ENCODE results near the gene LYPD6B.

Gene LYPD6B

GRCh38 chr2:149018981-149019380 lies 19.5 kb upstream of the LYPD6B start:
- H3K36me3 ChIP-seq (ENCODE audit: insufficient read depth, low read length) = peaks cover 45% of the 10 kb centered on the region
- no peaks in the 10 kb centered on the region for H3K4me1 ChIP-seq (ENCODE audit: insufficient read depth, low read length)
- H3K4me3 ChIP-seq (ENCODE audit: low read length) = no peak overlapping the region
- H3K9me3 ChIP-seq (ENCODE audit: low read length) = no peaks in the 10 kb centered on the region
- no peak overlapping the region for H2AFZ ChIP-seq (ENCODE audit: low read depth, low read length)
- no peaks in the 10 kb centered on the region for H3K27me3 ChIP-seq (ENCODE audit: insufficient read depth, low read length)

- no peak overlapping the region for H3K4me3 ChIP-seq (ENCODE audit: low read length)
- no peaks in the 10 kb centered on the region for H3K4me1 ChIP-seq (ENCODE audit: insufficient read depth, low read length)
- peaks cover 45% of the 10 kb centered on the region for H3K36me3 ChIP-seq (ENCODE audit: insufficient read depth, low read length)
- H2AFZ ChIP-seq (ENCODE audit: low read depth, low read length) = no peak overlapping the region
- no peaks in the 10 kb centered on the region for H3K9me3 ChIP-seq (ENCODE audit: low read length)
- H3K27me3 ChIP-seq (ENCODE audit: insufficient read depth, low read length) = no peaks in the 10 kb centered on the region
Measured at GRCh38 chr2:149019768-149020167, 18.7 kb upstream of the LYPD6B start.

GRCh38 chr2:149020432-149020851 lies 18.1 kb upstream of the LYPD6B start:
- no peak overlapping the region for H2AFZ ChIP-seq (ENCODE audit: low read depth, low read length)
- peaks cover 43% of the 10 kb centered on the region for H3K36me3 ChIP-seq (ENCODE audit: insufficient read depth, low read length)
- no peaks in the 10 kb centered on the region for H3K27me3 ChIP-seq (ENCODE audit: insufficient read depth, low read length)
- H3K9me3 ChIP-seq (ENCODE audit: low read length) = no peaks in the 10 kb centered on the region
- H3K4me3 ChIP-seq (ENCODE audit: low read length) = no peak overlapping the region
- no peaks in the 10 kb centered on the region for H3K4me1 ChIP-seq (ENCODE audit: insufficient read depth, low read length)

GRCh38 chr2:149021271-149021719 lies 17.2 kb upstream of the LYPD6B start:
- H2AFZ ChIP-seq (ENCODE audit: low read depth, low read length) = no peak overlapping the region
- no peaks in the 10 kb centered on the region for H3K4me1 ChIP-seq (ENCODE audit: insufficient read depth, low read length)
- no peaks in the 10 kb centered on the region for H3K9me3 ChIP-seq (ENCODE audit: low read length)
- H3K36me3 ChIP-seq (ENCODE audit: insufficient read depth, low read length) = peaks cover 35% of the 10 kb centered on the region
- H3K27me3 ChIP-seq (ENCODE audit: insufficient read depth, low read length) = no peaks in the 10 kb centered on the region
- H3K4me3 ChIP-seq (ENCODE audit: low read length) = no peak overlapping the region

GRCh38 chr2:149021761-149022160 lies 16.7 kb upstream of the LYPD6B start:
- H3K4me1 ChIP-seq (ENCODE audit: insufficient read depth, low read length) = peaks cover 2% of the 10 kb centered on the region
- peaks cover 34% of the 10 kb centered on the region for H3K36me3 ChIP-seq (ENCODE audit: insufficient read depth, low read length)

GRCh38 chr2:149023091-149023490 lies 15.4 kb upstream of the LYPD6B start:
- H2AFZ ChIP-seq (ENCODE audit: low read depth, low read length) = no peak overlapping the region
- no peaks in the 10 kb centered on the region for H3K9me3 ChIP-seq (ENCODE audit: low read length)
- no peaks in the 10 kb centered on the region for H3K27me3 ChIP-seq (ENCODE audit: insufficient read depth, low read length)
- H3K4me1 ChIP-seq (ENCODE audit: insufficient read depth, low read length) = peaks cover 15% of the 10 kb centered on the region
- H3K36me3 ChIP-seq (ENCODE audit: insufficient read depth, low read length) = peaks cover 34% of the 10 kb centered on the region
- H3K4me3 ChIP-seq (ENCODE audit: low read length) = no peak overlapping the region

More at GRCh38 chr2:149021761-149022160, 16.7 kb upstream of the LYPD6B start:
- no peaks in the 10 kb centered on the region for H3K27me3 ChIP-seq (ENCODE audit: insufficient read depth, low read length)
- H2AFZ ChIP-seq (ENCODE audit: low read depth, low read length) = no peak overlapping the region
- no peaks in the 10 kb centered on the region for H3K9me3 ChIP-seq (ENCODE audit: low read length)
- H3K4me3 ChIP-seq (ENCODE audit: low read length) = no peak overlapping the region

GRCh38 chr2:149027590-149028250 lies 10.8 kb upstream of the LYPD6B start:
- Histone ChIP-seq H2AFZ (ENCODE audit: low read depth, low read length) (no peak overlapping the region), H3K27me3 (ENCODE audit: insufficient read depth, low read length) (no peaks in the 10 kb centered on the region), H3K9me3 (ENCODE audit: low read length) (no peaks in the 10 kb centered on the region), H3K4me3 (ENCODE audit: low read length) (no peak overlapping the region), H3K4me1 (ENCODE audit: insufficient read depth, low read length) (peaks cover 17% of the 10 kb centered on the region), H3K36me3 (ENCODE audit: insufficient read depth, low read length) (peaks cover 11% of the 10 kb centered on the region)

GRCh38 chr2:149028377-149028776 lies 10.1 kb upstream of the LYPD6B start:
- Histone ChIP-seq H3K9me3 (ENCODE audit: low read length) (no peaks in the 10 kb centered on the region), H3K4me3 (ENCODE audit: low read length) (no peak overlapping the region), H3K36me3 (ENCODE audit: insufficient read depth, low read length) (peaks cover 8% of the 10 kb centered on the region), H3K27me3 (ENCODE audit: insufficient read depth, low read length) (no peaks in the 10 kb centered on the region), H2AFZ (ENCODE audit: low read depth, low read length) (no peak overlapping the region), H3K4me1 (ENCODE audit: insufficient read depth, low read length) (peaks cover 17% of the 10 kb centered on the region)

GRCh38 chr2:149028891-149029290 lies 9.6 kb upstream of the LYPD6B start:
- Histone ChIP-seq H3K36me3 (ENCODE audit: insufficient read depth, low read length) (peaks cover 6% of the 10 kb centered on the region), H3K4me1 (ENCODE audit: insufficient read depth, low read length) (peaks cover 17% of the 10 kb centered on the region), H3K27me3 (ENCODE audit: insufficient read depth, low read length) (no peaks in the 10 kb centered on the region)

GRCh38 chr2:149029307-149029965 lies 9.1 kb upstream of the LYPD6B start:
- Histone ChIP-seq H3K9me3 (ENCODE audit: low read length) (no peaks in the 10 kb centered on the region), H3K4me1 (ENCODE audit: insufficient read depth, low read length) (peaks cover 17% of the 10 kb centered on the region), H3K4me3 (ENCODE audit: low read length) (no peak overlapping the region), H3K36me3 (ENCODE audit: insufficient read depth, low read length) (peaks cover under 1% of the 10 kb centered on the region), H2AFZ (ENCODE audit: low read depth, low read length) (no peak overlapping the region), H3K27me3 (ENCODE audit: insufficient read depth, low read length) (no peaks in the 10 kb centered on the region)

More at GRCh38 chr2:149028891-149029290, 9.6 kb upstream of the LYPD6B start:
- Histone ChIP-seq H3K9me3 (ENCODE audit: low read length) (no peaks in the 10 kb centered on the region), H2AFZ (ENCODE audit: low read depth, low read length) (no peak overlapping the region), H3K4me3 (ENCODE audit: low read length) (no peak overlapping the region)

GRCh38 chr2:149031396-149031795 lies 7.1 kb upstream of the LYPD6B start:
- peaks cover 17% of the 10 kb centered on the region for H3K4me1 ChIP-seq (ENCODE audit: insufficient read depth, low read length)
- H3K36me3 ChIP-seq (ENCODE audit: insufficient read depth, low read length) = no peaks in the 10 kb centered on the region
- H2AFZ ChIP-seq (ENCODE audit: low read depth, low read length) = no peak overlapping the region
- no peaks in the 10 kb centered on the region for H3K9me3 ChIP-seq (ENCODE audit: low read length)
- no peak overlapping the region for H3K4me3 ChIP-seq (ENCODE audit: low read length)
- peaks cover 2% of the 10 kb centered on the region for H3K27me3 ChIP-seq (ENCODE audit: insufficient read depth, low read length)

GRCh38 chr2:149033716-149034115 lies 4.8 kb upstream of the LYPD6B start:
- H3K36me3 ChIP-seq (ENCODE audit: insufficient read depth, low read length) = no peaks in the 10 kb centered on the region
- no peaks in the 10 kb centered on the region for H3K9me3 ChIP-seq (ENCODE audit: low read length)
- H3K4me1 ChIP-seq (ENCODE audit: insufficient read depth, low read length) = no peaks in the 10 kb centered on the region
- H3K27me3 ChIP-seq (ENCODE audit: insufficient read depth, low read length) = peaks cover 23% of the 10 kb centered on the region
- no peak overlapping the region for H2AFZ ChIP-seq (ENCODE audit: low read depth, low read length)
- H3K4me3 ChIP-seq (ENCODE audit: low read length) = no peak overlapping the region

- no peak overlapping the region for H3K4me3 ChIP-seq (ENCODE audit: low read length)
Measured at GRCh38 chr2:149034406-149034805, 4.1 kb upstream of the LYPD6B start.

More at GRCh38 chr2:149034406-149034805, 4.1 kb upstream of the LYPD6B start:
- H3K27me3 ChIP-seq (ENCODE audit: insufficient read depth, low read length) = peaks cover 29% of the 10 kb centered on the region
- H3K4me1 ChIP-seq (ENCODE audit: insufficient read depth, low read length) = peaks cover 3% of the 10 kb centered on the region
- no peaks in the 10 kb centered on the region for H3K9me3 ChIP-seq (ENCODE audit: low read length)
- no peaks in the 10 kb centered on the region for H3K36me3 ChIP-seq (ENCODE audit: insufficient read depth, low read length)
- H2AFZ ChIP-seq (ENCODE audit: low read depth, low read length) = no peak overlapping the region
